HEK293T (cell line): ENCODE measurements around the gene PRDM16.
"Not testable (repeated sequence)": the region's sequence is repeated elsewhere in the genome, so short reads cannot be mapped to it uniquely, and the experiment has no call there.

ENCODE experiments used
- CTCF ChIA-PET: fragments of 350-600 bp; formaldehyde crosslinking; extraction: SDS; loops from one replicate; lab custom pipeline; 2021; ENCODE audit warnings: antibody characterized with exemption, inconsistent platforms; lab: Yijun Ruan, JAX
- POLR2A ChIA-PET: fragments of 350-600 bp; formaldehyde crosslinking; extraction: SDS; loops from one replicate; lab custom pipeline; 2020; ENCODE audit warnings: antibody characterized with exemption, inconsistent platforms; lab: Yijun Ruan, JAX
- DNase-seq: peaks from one replicate; pipeline ENCODE4 v3.0.0; 2012; ENCODE audit warnings: mixed read lengths; ENCODE audit errors: extremely low spot score
- ARNT ChIP-seq: fragments of 450-650 bp; IDR thresholded peaks from 2 replicates; pipeline ENCODE4 v1.6.1; 2017; ENCODE audit warnings: mild to moderate bottlenecking
- BHLHE40 ChIP-seq: fragments of 450-650 bp; IDR thresholded peaks from 2 replicates; pipeline ENCODE4 v1.6.1; 2016; ENCODE audit warnings: mild to moderate bottlenecking, moderate library complexity, borderline replicate concordance
- CTBP1 ChIP-seq: fragments of 450-650 bp; IDR thresholded peaks from 2 replicates; pipeline ENCODE4 v1.6.1; 2016; ENCODE audit warnings: borderline replicate concordance
- ELF4 ChIP-seq: fragments of 450-650 bp; IDR thresholded peaks from 2 replicates; pipeline ENCODE4 v1.6.1; 2017; ENCODE audit warnings: antibody characterized with exemption
- FOXA1 ChIP-seq: fragments of 450-650 bp; IDR thresholded peaks from 2 replicates; pipeline ENCODE4 v1.6.1; 2016; ENCODE audit warnings: mild to moderate bottlenecking
- FOXK2 ChIP-seq: fragments of 450-650 bp; IDR thresholded peaks from 2 replicates; pipeline ENCODE4 v1.6.1; 2016; ENCODE audit warnings: mild to moderate bottlenecking
- FOXM1 ChIP-seq: fragments of 450-650 bp; IDR thresholded peaks from 2 replicates; pipeline ENCODE4 v1.6.1; 2017; ENCODE audit warnings: mild to moderate bottlenecking, borderline replicate concordance
- HDGF ChIP-seq: fragments of 450-650 bp; IDR thresholded peaks from 2 replicates; pipeline ENCODE4 v1.6.1; 2017; ENCODE audit warnings: antibody characterized with exemption, borderline replicate concordance
- L3MBTL2 ChIP-seq: fragments of 450-650 bp; conservative IDR thresholded peaks from 2 replicates; pipeline ENCODE4 v1.6.1; 2016; ENCODE audit warnings: mild to moderate bottlenecking
- LEF1 ChIP-seq: fragments of 450-650 bp; IDR thresholded peaks from 2 replicates; pipeline ENCODE4 v1.6.1; 2017; ENCODE audit warnings: mild to moderate bottlenecking, borderline replicate concordance
- NFRKB ChIP-seq: fragments of 450-650 bp; IDR thresholded peaks from 2 replicates; pipeline ENCODE4 v1.6.1; 2016; ENCODE audit warnings: mild to moderate bottlenecking, moderate library complexity
- PKNOX1 ChIP-seq: fragments of 450-650 bp; IDR thresholded peaks from 2 replicates; pipeline ENCODE4 v1.6.1; 2016
- SP1 ChIP-seq: fragments of 450-650 bp; IDR thresholded peaks from 2 replicates; pipeline ENCODE4 v1.6.1; 2017
- SUZ12 ChIP-seq: fragments of 450-650 bp; IDR thresholded peaks from 2 replicates; pipeline ENCODE4 v1.6.1; 2016; ENCODE audit warnings: mild to moderate bottlenecking
- TARDBP ChIP-seq: fragments of 450-650 bp; IDR thresholded peaks from 2 replicates; pipeline ENCODE4 v1.6.1; 2016
- ZNF384 ChIP-seq: fragments of 450-650 bp; IDR thresholded peaks from 2 replicates; pipeline ENCODE4 v1.6.1; 2016

Gene PRDM16

GRCh38 chr1:3087049-3087448 lies 18.0 kb downstream of the PRDM16 start:
- CTCF ChIA-PET: no interaction called here
- TF ChIP-seq NFRKB (no peak), FOXK2 (no peak), BHLHE40 (no peak), ELF4 (no peak), CTBP1 (no peak), ZNF384 (no peak), L3MBTL2 (no peak), FOXM1 (no peak), FOXA1 (no peak), ARNT (no peak), TARDBP (no peak)
- DNase-seq: no peak
- POLR2A ChIA-PET: no interaction called here

GRCh38 chr1:3087946-3088668 lies 19.1 kb downstream of the PRDM16 start:
- CTCF ChIA-PET, DNase-seq, POLR2A ChIA-PET: not testable (repeated sequence)

GRCh38 chr1:3089490-3089889 lies 20.5 kb downstream of the PRDM16 start:
- CTCF ChIA-PET: interaction anchor here (0.7 kb wide), 1 partner anchor 11 kb away, joined by 3 read pairs; no protein-coding TSS in a partner anchor
- POLR2A ChIA-PET: no interaction called here
- DNase-seq: no peak
- TF ChIP-seq CTBP1: no peak
- no peak for TF ChIP-seq FOXK2
- TF ChIP-seq ELF4: no peak
- no peak for TF ChIP-seq PKNOX1
- TF ChIP-seq SUZ12: no peak
- TF ChIP-seq SP1: no peak
- no peak for TF ChIP-seq ARNT

- DNase-seq: no peak
- ChIA-PET CTCF (no interaction called here), POLR2A (no interaction called here)
- no peak for TF ChIP-seq TARDBP
- no peak for TF ChIP-seq CTBP1
- no peak for TF ChIP-seq ZNF384
- TF ChIP-seq ARNT: no peak
- TF ChIP-seq SUZ12: no peak
- no peak for TF ChIP-seq L3MBTL2
- TF ChIP-seq BHLHE40: no peak
- TF ChIP-seq FOXM1: no peak
- no peak for TF ChIP-seq FOXA1
- no peak for TF ChIP-seq SP1
- TF ChIP-seq NFRKB: no peak
- no peak for TF ChIP-seq HDGF
- no peak for TF ChIP-seq PKNOX1
These were observed 22.3 kb downstream of the PRDM16 start for GRCh38 chr1:3091334-3091733.

- ChIA-PET CTCF (no interaction called here), POLR2A (no interaction called here)
- no peak for TF ChIP-seq HDGF
- TF ChIP-seq SUZ12: no peak
- TF ChIP-seq LEF1: no peak
- no peak for TF ChIP-seq FOXK2
- TF ChIP-seq ZNF384: no peak
- no peak for TF ChIP-seq NFRKB
- TF ChIP-seq ELF4: no peak
- no peak for TF ChIP-seq ARNT
- no peak for TF ChIP-seq FOXM1
- TF ChIP-seq L3MBTL2: no peak
- no peak for TF ChIP-seq FOXA1
- DNase-seq: no peak
These were observed 23.5 kb downstream of the PRDM16 start for GRCh38 chr1:3092530-3092929.

- POLR2A ChIA-PET: no interaction called here
- DNase-seq: no peak
These were observed 25.1 kb downstream of the PRDM16 start for GRCh38 chr1:3093898-3094626.

More at GRCh38 chr1:3093898-3094626, 25.1 kb downstream of the PRDM16 start:
- TF ChIP-seq FOXA1: no peak
- no peak for TF ChIP-seq CTBP1
- no peak for TF ChIP-seq ELF4
- TF ChIP-seq NFRKB: no peak
- TF ChIP-seq LEF1: no peak
- no peak for TF ChIP-seq PKNOX1
- no peak for TF ChIP-seq L3MBTL2
- no peak for TF ChIP-seq SP1
- TF ChIP-seq SUZ12: no peak
- TF ChIP-seq TARDBP: no peak
- no peak for TF ChIP-seq BHLHE40
- no peak for TF ChIP-seq ARNT
- TF ChIP-seq FOXK2: no peak
- no peak for TF ChIP-seq ZNF384
- TF ChIP-seq FOXM1: no peak
- CTCF ChIA-PET: no interaction called here
